Measurements from ENCODE around the gene TTPAL. TPM values are rescaled to one million over a fixed set of nuclear protein-coding genes. Genes with fewer than 3 reads are reported as not detected.

The TTPAL gene
- total and polyA plus RNA-seq, 7 donors, result 3.0 to 10.0 (median 7.2) TPM

DNA sequence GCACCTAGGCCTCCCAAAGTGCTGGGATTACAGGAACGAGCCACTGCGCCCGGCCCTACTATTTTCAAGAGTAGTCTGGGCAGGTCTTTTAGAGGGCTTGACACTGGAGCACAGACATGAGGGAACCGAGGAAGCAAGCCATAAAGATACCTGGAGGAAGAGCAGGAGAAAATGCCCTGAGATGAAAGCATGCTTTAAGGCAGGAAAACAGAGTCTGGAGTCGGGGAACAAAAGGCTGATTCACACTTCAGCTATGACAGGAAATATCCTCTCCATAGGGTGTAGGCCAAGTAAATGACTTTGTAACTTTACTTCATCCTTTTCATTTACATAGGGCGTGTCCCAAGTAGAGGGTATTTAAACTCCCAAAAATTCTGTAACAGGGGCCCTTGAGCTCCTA lies 50.5 kb downstream of the TTPAL start:
- no peak overlapping the region for H3K27ac ChIP-seq
- DNase-seq, result peak; percentile 49
- intact Hi-C loops (cut with DNase I), result no loop called here
- no peak overlapping the region for H3K4me3 ChIP-seq
- H3K27me3 ChIP-seq, result no peaks in the 10 kb centered on the region
- peaks cover 0 to 7% (median 3%) of the 10 kb centered on the region in 4 donors for H3K4me1 ChIP-seq
- WGBS, 2 donors, result 45 to 68% methylated on average over 6 of the region's 6 CpGs
- TF ChIP-seq, protein P1, sequence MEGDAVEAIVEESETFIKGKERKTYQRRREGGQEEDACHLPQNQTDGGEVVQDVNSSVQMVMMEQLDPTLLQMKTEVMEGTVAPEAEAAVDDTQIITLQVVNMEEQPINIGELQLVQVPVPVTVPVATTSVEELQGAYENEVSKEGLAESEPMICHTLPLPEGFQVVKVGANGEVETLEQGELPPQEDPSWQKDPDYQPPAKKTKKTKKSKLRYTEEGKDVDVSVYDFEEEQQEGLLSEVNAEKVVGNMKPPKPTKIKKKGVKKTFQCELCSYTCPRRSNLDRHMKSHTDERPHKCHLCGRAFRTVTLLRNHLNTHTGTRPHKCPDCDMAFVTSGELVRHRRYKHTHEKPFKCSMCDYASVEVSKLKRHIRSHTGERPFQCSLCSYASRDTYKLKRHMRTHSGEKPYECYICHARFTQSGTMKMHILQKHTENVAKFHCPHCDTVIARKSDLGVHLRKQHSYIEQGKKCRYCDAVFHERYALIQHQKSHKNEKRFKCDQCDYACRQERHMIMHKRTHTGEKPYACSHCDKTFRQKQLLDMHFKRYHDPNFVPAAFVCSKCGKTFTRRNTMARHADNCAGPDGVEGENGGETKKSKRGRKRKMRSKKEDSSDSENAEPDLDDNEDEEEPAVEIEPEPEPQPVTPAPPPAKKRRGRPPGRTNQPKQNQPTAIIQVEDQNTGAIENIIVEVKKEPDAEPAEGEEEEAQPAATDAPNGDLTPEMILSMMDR (IDR thresholded peaks at IDR 0.05), result no peak
- TF ChIP-seq POLR2AphosphoS5 (IDR thresholded peaks at IDR 0.05), result no peak
- TF ChIP-seq POLR2A (IDR thresholded peaks at IDR 0.05), result no peak
- no peak for TF ChIP-seq EP300 (IDR thresholded peaks at IDR 0.05)
- no peaks in the 10 kb centered on the region for H3K9me3 ChIP-seq
- H3K36me3 ChIP-seq, result no peaks in the 10 kb centered on the region

- Histone ChIP-seq H3K9me3 (no peaks in the 10 kb centered on the region), H3K27ac (no peak overlapping the region), H3K4me1 (peaks cover 0 to 10% (median 6%) of the 10 kb centered on the region in 4 donors), H3K27me3 (no peaks in the 10 kb centered on the region), H3K4me3 (no peak overlapping the region), H3K36me3 (no peaks in the 10 kb centered on the region)
- WGBS, 2 donors, result 72 to 84% methylated on average over 4 of the region's 4 CpGs
- no peak for DNase-seq
- TF ChIP-seq POLR2AphosphoS5 (IDR thresholded peaks at IDR 0.05) (no peak), POLR2A (IDR thresholded peaks at IDR 0.05) (no peak), EP300 (IDR thresholded peaks at IDR 0.05) (no peak)
- TF ChIP-seq, protein P1 (IDR thresholded peaks at IDR 0.05), result no peak
- intact Hi-C loops (cut with DNase I), result no loop called here
Measured at GRCh38 chr20:44527716-44528199, 52.1 kb downstream of the TTPAL start.

DNA sequence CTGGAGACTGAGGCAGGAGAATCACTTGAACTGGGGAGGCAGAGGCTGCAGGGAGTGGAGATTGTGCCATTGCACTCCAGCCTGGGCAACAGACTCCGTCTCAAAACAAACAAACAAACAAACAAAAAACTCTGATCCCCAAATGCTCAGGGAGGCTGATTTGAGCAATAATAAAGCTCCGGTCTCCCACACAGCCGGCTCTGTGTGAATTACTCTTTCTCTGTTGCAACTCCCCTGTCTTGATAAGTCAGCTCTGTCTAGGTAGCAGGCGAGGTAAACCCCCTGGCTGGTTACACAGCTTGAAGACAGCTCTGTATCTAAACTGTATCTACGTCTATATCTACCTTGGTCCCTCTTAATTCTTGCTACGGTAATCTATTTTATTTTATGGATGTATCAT lies 52.6 kb downstream of the TTPAL start:
- DNase-seq, result no peak
- Histone ChIP-seq H3K4me3 (no peak overlapping the region), H3K27me3 (no peaks in the 10 kb centered on the region), H3K36me3 (no peaks in the 10 kb centered on the region), H3K27ac (no peak overlapping the region), H3K9me3 (no peaks in the 10 kb centered on the region), H3K4me1 (peaks cover 0 to 15% (median 12%) of the 10 kb centered on the region in 4 donors)
- TF ChIP-seq POLR2A (IDR thresholded peaks at IDR 0.05) (no peak), POLR2AphosphoS5 (IDR thresholded peaks at IDR 0.05) (no peak), EP300 (IDR thresholded peaks at IDR 0.05) (no peak)
- TF ChIP-seq, protein P1 (IDR thresholded peaks at IDR 0.05), result no peak
- intact Hi-C loops (cut with DNase I), result no loop called here
- 77 to 91% methylated on average over 6 of the region's 6 CpGs for WGBS, 2 donors

GRCh38 chr20:44532259-44532980 lies 56.7 kb downstream of the TTPAL start:
- no peaks in the 10 kb centered on the region for H3K9me3 ChIP-seq
- intact Hi-C loops (cut with DNase I), result loop anchor here (10.0 kb wide), 1 partner anchor 202 kb away; no protein-coding TSS in a partner anchor
- no peak for TF ChIP-seq EP300 (IDR thresholded peaks at IDR 0.05)
- peak in 1 of 4 donors; percentile 5 for TF ChIP-seq POLR2AphosphoS5 (IDR thresholded peaks at IDR 0.05)
- WGBS, 2 donors, result 9 to 33% methylated on average over 11 of the region's 11 CpGs
- H3K4me3 ChIP-seq, result peak overlapping the region; percentile 56 to 97 (median 78)
- H3K4me1 ChIP-seq, result peaks cover 0 to 49% (median 35%) of the 10 kb centered on the region in 4 donors
- no peaks in the 10 kb centered on the region for H3K36me3 ChIP-seq
- no peaks in the 10 kb centered on the region for H3K27me3 ChIP-seq
- peak overlapping the region; percentile 76 to 92 (median 84) for H3K27ac ChIP-seq
- no peak for DNase-seq

DNA sequence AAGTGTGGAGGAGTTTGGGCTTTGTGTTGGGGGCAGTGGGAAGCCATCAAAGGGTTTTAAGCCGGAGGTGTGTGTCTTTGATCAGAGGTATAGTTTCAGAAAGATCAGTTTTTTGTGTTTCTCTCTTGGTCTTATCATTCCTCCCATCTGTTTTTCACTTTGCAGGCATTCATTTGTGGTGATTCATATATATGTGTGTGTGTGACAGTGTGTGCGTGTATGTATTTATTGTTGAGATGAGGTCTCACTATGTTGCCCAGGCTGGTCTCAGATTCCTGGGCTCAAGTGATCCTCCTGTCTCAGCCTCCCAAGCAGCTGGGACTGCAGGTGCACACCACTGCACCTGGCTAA lies 57.3 kb downstream of the TTPAL start:
- no peaks in the 10 kb centered on the region for H3K27me3 ChIP-seq
- peaks cover 0 to 54% (median 37%) of the 10 kb centered on the region in 4 donors for H3K4me1 ChIP-seq
- no peak for DNase-seq
- 62 to 80% methylated on average over 2 of the region's 2 CpGs for WGBS, 2 donors
- no peaks in the 10 kb centered on the region for H3K9me3 ChIP-seq
- H3K4me3 ChIP-seq, result peak overlapping the region; percentile 56 to 97 (median 78)
- TF ChIP-seq POLR2AphosphoS5 (IDR thresholded peaks at IDR 0.05) (no peak), EP300 (IDR thresholded peaks at IDR 0.05) (no peak), POLR2A (IDR thresholded peaks at IDR 0.05) (no peak)
- TF ChIP-seq, protein P1 (IDR thresholded peaks at IDR 0.05), result no peak
- intact Hi-C loops (cut with DNase I), result loop anchor here (10.0 kb wide), 1 partner anchor 202 kb away; no protein-coding TSS in a partner anchor
- peak overlapping the region; percentile 76 to 92 (median 84) for H3K27ac ChIP-seq
- no peaks in the 10 kb centered on the region for H3K36me3 ChIP-seq

All from sigmoid colon (tissue), 7 donors.